Measurements from ENCODE around the gene LSM12.

DNA sequence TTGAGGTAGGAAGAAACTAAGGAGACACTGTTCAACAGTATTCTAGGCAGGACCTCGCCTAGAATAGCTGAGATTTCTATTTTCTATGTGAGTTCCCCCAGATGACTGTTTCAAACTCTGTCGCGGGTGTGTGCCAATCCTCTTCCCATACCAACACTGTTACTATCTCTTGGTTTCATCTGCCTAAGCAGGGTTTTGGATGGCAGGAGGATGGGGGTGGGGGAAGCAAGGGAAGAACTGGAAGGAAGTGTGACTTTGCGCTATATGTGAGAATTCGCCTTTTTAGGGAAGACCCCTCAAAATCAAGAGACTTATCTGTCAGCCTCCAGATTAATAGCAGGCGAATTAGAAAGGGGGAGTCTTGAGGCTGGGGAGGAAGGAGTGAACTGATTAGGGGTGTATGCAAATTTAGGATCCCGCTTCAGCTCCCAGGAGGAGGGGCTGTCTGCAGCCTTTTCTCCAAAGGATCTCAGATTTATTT is 3.5 kb upstream of the LSM12 start:
- TF ChIP-seq, protein P1, sequence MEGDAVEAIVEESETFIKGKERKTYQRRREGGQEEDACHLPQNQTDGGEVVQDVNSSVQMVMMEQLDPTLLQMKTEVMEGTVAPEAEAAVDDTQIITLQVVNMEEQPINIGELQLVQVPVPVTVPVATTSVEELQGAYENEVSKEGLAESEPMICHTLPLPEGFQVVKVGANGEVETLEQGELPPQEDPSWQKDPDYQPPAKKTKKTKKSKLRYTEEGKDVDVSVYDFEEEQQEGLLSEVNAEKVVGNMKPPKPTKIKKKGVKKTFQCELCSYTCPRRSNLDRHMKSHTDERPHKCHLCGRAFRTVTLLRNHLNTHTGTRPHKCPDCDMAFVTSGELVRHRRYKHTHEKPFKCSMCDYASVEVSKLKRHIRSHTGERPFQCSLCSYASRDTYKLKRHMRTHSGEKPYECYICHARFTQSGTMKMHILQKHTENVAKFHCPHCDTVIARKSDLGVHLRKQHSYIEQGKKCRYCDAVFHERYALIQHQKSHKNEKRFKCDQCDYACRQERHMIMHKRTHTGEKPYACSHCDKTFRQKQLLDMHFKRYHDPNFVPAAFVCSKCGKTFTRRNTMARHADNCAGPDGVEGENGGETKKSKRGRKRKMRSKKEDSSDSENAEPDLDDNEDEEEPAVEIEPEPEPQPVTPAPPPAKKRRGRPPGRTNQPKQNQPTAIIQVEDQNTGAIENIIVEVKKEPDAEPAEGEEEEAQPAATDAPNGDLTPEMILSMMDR (IDR thresholded peaks at IDR 0.05) = no peak
- TF ChIP-seq POLR2A (IDR thresholded peaks at IDR 0.05) = no peak
